Stimulated activated CD8-positive, alpha-beta memory T cell treated with anti-CD3 and anti-CD28 coated beads, Interleukin-7, amount 100 ng/mL, for 1 hour (primary cell): Measurements from ENCODE around the gene THADA.

Source experiments
- DNase-seq, 2 donors: peaks; one replicate each; pipeline ENCODE4 v3.0.0-alpha.2; 2020; ENCODE audit warnings: low read depth in 2 of 2

Gene THADA

GRCh38 chr2:43326101-43326825, 269.6 kb downstream of the THADA start:
- DNase-seq, result no peak

- no peak for DNase-seq
These were observed 270.6 kb downstream of the THADA start for GRCh38 chr2:43325107-43325811.

- DNase-seq, result no peak
These were observed 271.4 kb downstream of the THADA start for GRCh38 chr2:43324259-43325106.

GRCh38 chr2:43323857-43324256, 272.0 kb downstream of the THADA start:
- DNase-seq, result no peak

- DNase-seq, result no peak
These were observed 274.4 kb downstream of the THADA start for GRCh38 chr2:43321446-43321845.

- DNase-seq, result no peak
These were observed 276.3 kb downstream of the THADA start for GRCh38 chr2:43319541-43319940.

- no peak for DNase-seq
These were observed 277.0 kb downstream of the THADA start for GRCh38 chr2:43318791-43319190.

GRCh38 chr2:43317680-43318079, 278.2 kb downstream of the THADA start:
- DNase-seq, result no peak

GRCh38 chr2:43317194-43317593, 278.6 kb downstream of the THADA start:
- no peak for DNase-seq

GRCh38 chr2:43315482-43315881, 280.4 kb downstream of the THADA start:
- DNase-seq, result no peak

GRCh38 chr2:43314299-43314927, 281.4 kb downstream of the THADA start:
- DNase-seq, result no peak

- DNase-seq, result no peak
These were observed 282.2 kb downstream of the THADA start for GRCh38 chr2:43313642-43314017.

GRCh38 chr2:43312755-43313641, 282.8 kb downstream of the THADA start:
- DNase-seq, result no peak

GRCh38 chr2:43311276-43311675, 284.6 kb downstream of the THADA start:
- no peak for DNase-seq

GRCh38 chr2:43309935-43310334, 285.9 kb downstream of the THADA start:
- no peak for DNase-seq

- DNase-seq, result no peak
These were observed 287.9 kb downstream of the THADA start for GRCh38 chr2:43307973-43308372.

- DNase-seq, result no peak
These were observed 288.8 kb downstream of the THADA start for GRCh38 chr2:43307046-43307445.

GRCh38 chr2:43306197-43306596, 289.6 kb downstream of the THADA start:
- no peak for DNase-seq

GRCh38 chr2:43305517-43305916, 290.3 kb downstream of the THADA start:
- no peak for DNase-seq

- DNase-seq, result no peak
These were observed 290.8 kb downstream of the THADA start for GRCh38 chr2:43305012-43305411.

- no peak for DNase-seq
These were observed 291.9 kb downstream of the THADA start for GRCh38 chr2:43303889-43304288.
